Measurements from ENCODE around the gene LGALS9.
"Not testable (repeated sequence)": the region's sequence is repeated elsewhere in the genome, so short reads cannot be mapped to it uniquely, and the experiment has no call there.

GRCh38 chr17:27636005-27636520, 5.1 kb downstream of the LGALS9 start:
- TF ChIP-seq POLR2A, CTCF (IDR thresholded peaks at IDR 0.05): not testable (repeated sequence)

All from esophagus squamous epithelium (tissue), 4 donors.